Breast epithelium (tissue), 4 donors: ENCODE measurements around the gene PCDHA1. TPM values are rescaled to one million over a fixed set of nuclear protein-coding genes. Genes with fewer than 3 reads are reported as not detected.

Experiments
- DNase-seq, 2 donors: peaks; one replicate each; pipeline ENCODE4 v3.0.0-alpha.2; 2019; ENCODE audit warnings: low spot score in 2 of 2
- H3K27ac ChIP-seq, 2 donors: fragments of 200-600 bp; sonication (generic) in 1 of 2; one replicate each; pipeline ENCODE4 v1.5.1; 2016 to 2019; ENCODE audit warnings: mild to moderate bottlenecking in 1 of 2
- H3K27me3 ChIP-seq, 2 donors: fragments of 200-600 bp; sonication (generic) in 1 of 2; one replicate each; pipeline versions ENCODE4 v1.5.1 to v1.6.0; 2017 to 2019; ENCODE audit warnings: control low read depth in 1 of 2, mild to moderate bottlenecking in 1 of 2
- H3K36me3 ChIP-seq: fragments of 200-600 bp; one replicate; pipeline ENCODE4 v1.5.1; 2019
- H3K4me1 ChIP-seq, 2 donors: fragments of 200-600 bp; sonication (generic); one replicate each; pipeline ENCODE4 v1.5.1; 2016 to 2019; ENCODE audit warnings: control low read depth in 1 of 2
- H3K4me3 ChIP-seq, 3 donors: fragments of 200-600 bp; sonication (generic); 1 replicate in 2 of 3; 2 replicates in 1 of 3; pipeline ENCODE4 v1.5.1; 2016 to 2019; ENCODE audit warnings: mild to moderate bottlenecking in 3 of 3, moderate library complexity in 2 of 3
- H3K9me3 ChIP-seq, 2 donors: fragments of 200-600 bp; sonication (generic) in 1 of 2; one replicate each; pipeline ENCODE4 v1.5.1; 2016 to 2019; ENCODE audit warnings: control low read depth in 1 of 2
- POLR2A ChIP-seq: fragments of 450-650 bp; IDR thresholded peaks from one replicate; pipeline ENCODE4 v1.6.1; 2016; ENCODE audit warnings: antibody characterized with exemption, mild to moderate bottlenecking, moderate library complexity
- POLR2AphosphoS5 ChIP-seq, 3 donors: sonication (generic); formaldehyde crosslinking; IDR thresholded peaks; one replicate each; pipeline ENCODE4 v1.6.1; 2017; ENCODE audit warnings: antibody characterized with exemption in 3 of 3
- intact Hi-C: fragments of 100-400 bp; cut with DNase I; formaldehyde crosslinking; loops from one replicate; pipeline ENCODE4 v1.15.1; 2023; ENCODE audit warnings: low total_unique reads
- total RNA-seq, 3 donors: library from RNA; depleted of rRNA; stranded (reverse); fragments of >200 nt; gene quantifications; one replicate each; pipeline ENCODE4 v1.1.0, GENCODE V29; 2016
- TF ChIP-seq, protein P1 (sequence below), 3 donors: fragments of 450-650 bp; IDR thresholded peaks; one replicate each; pipeline ENCODE4 v1.5.1; 2016 to 2017; ENCODE audit warnings: antibody characterized with exemption in 3 of 3, mild to moderate bottlenecking in 3 of 3, moderate library complexity in 3 of 3

PCDHA1 gene
- total RNA-seq, 3 donors from 2014 or later, result not detected

- Histone ChIP-seq H3K4me1 (no peaks in the 10 kb centered on the region), H3K9me3 (no peaks in the 10 kb centered on the region), H3K27ac (no peak overlapping the region), H3K27me3 (no peaks in the 10 kb centered on the region), H3K4me3 (no peak overlapping the region), H3K36me3 (no peaks in the 10 kb centered on the region)
- DNase-seq, result no peak
- intact Hi-C loops, result no loop called here
- TF ChIP-seq POLR2A, result no peak
- no peak for TF ChIP-seq POLR2AphosphoS5 (IDR thresholded peaks at IDR 0.05)
- TF ChIP-seq, protein P1, sequence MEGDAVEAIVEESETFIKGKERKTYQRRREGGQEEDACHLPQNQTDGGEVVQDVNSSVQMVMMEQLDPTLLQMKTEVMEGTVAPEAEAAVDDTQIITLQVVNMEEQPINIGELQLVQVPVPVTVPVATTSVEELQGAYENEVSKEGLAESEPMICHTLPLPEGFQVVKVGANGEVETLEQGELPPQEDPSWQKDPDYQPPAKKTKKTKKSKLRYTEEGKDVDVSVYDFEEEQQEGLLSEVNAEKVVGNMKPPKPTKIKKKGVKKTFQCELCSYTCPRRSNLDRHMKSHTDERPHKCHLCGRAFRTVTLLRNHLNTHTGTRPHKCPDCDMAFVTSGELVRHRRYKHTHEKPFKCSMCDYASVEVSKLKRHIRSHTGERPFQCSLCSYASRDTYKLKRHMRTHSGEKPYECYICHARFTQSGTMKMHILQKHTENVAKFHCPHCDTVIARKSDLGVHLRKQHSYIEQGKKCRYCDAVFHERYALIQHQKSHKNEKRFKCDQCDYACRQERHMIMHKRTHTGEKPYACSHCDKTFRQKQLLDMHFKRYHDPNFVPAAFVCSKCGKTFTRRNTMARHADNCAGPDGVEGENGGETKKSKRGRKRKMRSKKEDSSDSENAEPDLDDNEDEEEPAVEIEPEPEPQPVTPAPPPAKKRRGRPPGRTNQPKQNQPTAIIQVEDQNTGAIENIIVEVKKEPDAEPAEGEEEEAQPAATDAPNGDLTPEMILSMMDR (IDR thresholded peaks at IDR 0.05), result no peak
These were observed 213.0 kb downstream of the PCDHA1 start for GRCh38 chr5:140998921-140999410.

DNA sequence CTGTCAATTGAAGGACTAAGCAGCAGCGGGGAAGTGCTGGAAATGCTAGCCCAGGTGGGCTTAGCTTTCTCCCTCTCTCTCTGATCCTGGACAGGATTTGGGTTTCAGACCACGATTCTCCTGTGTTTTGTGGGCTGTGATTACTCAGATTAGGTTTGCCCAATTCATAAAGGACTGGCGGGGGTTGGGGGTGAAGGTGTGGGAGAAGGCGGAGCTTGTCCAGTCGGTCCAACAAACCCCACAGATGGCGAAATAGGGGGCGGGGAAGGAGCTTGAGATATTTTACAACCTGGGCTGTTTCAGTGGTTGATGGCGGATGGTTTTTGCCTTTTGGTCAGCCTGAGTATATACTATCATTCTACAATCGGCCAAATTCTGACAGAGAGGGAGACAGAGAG lies 215.5 kb downstream of the PCDHA1 start:
- DNase-seq, result no peak
- peak overlapping the region in 2 of 3 donors; percentile 46 to 59 for H3K4me3 ChIP-seq
- no peaks in the 10 kb centered on the region for H3K27me3 ChIP-seq
- H3K9me3 ChIP-seq, result no peaks in the 10 kb centered on the region
- intact Hi-C loops, result no loop called here
- TF ChIP-seq POLR2AphosphoS5 (IDR thresholded peaks at IDR 0.05) (no peak), POLR2A (no peak)
- TF ChIP-seq, protein P1 (IDR thresholded peaks at IDR 0.05), result no peak
- peak overlapping the region in 1 of 2 donors; percentile 12 for H3K27ac ChIP-seq
- no peaks in the 10 kb centered on the region for H3K36me3 ChIP-seq
- H3K4me1 ChIP-seq, result no peaks in the 10 kb centered on the region

GRCh38 chr5:141001844-141002604 lies 216.1 kb downstream of the PCDHA1 start:
- Histone ChIP-seq H3K27ac (peak overlapping the region in 1 of 2 donors; percentile 12), H3K9me3 (no peaks in the 10 kb centered on the region), H3K27me3 (no peaks in the 10 kb centered on the region), H3K4me3 (peak overlapping the region in 2 of 3 donors; percentile 46 to 59), H3K36me3 (no peaks in the 10 kb centered on the region), H3K4me1 (no peaks in the 10 kb centered on the region)
- intact Hi-C loops, result no loop called here
- no peak for DNase-seq
- TF ChIP-seq POLR2AphosphoS5 (IDR thresholded peaks at IDR 0.05), result no peak
- TF ChIP-seq POLR2A, result no peak
- TF ChIP-seq, protein P1 (IDR thresholded peaks at IDR 0.05), result no peak

- intact Hi-C loops, result no loop called here
- DNase-seq, result no peak
- TF ChIP-seq, protein P1 (IDR thresholded peaks at IDR 0.05), result no peak
- TF ChIP-seq POLR2AphosphoS5 (IDR thresholded peaks at IDR 0.05) (no peak), POLR2A (no peak)
- H3K27ac ChIP-seq, result no peak overlapping the region
- no peak overlapping the region for H3K4me3 ChIP-seq
- no peaks in the 10 kb centered on the region for H3K4me1 ChIP-seq
- no peaks in the 10 kb centered on the region for H3K27me3 ChIP-seq
- no peaks in the 10 kb centered on the region for H3K36me3 ChIP-seq
- no peaks in the 10 kb centered on the region for H3K9me3 ChIP-seq
These were observed 216.6 kb downstream of the PCDHA1 start for GRCh38 chr5:141002605-141002965.

DNA sequence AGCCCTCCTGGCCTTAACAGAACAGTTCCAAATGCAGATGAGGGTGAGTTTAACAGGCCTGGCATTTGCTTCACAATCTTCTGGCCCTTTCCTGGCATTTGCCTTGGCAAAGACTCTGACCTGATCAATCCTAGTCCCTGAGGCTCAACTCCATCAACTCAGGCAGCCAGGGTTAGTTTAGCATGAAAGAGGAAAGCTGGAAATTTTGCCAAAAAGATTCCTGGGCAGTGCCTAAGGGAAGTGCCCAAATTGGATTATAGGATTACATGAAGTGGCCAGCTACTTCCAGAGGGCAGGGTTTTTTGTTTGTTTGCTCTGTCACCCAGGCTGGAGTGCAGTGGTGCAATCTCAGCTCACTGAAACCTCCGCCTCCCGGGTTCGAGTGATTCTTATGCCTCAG lies 217.1 kb downstream of the PCDHA1 start:
- H3K27ac ChIP-seq, result no peak overlapping the region
- intact Hi-C loops, result no loop called here
- H3K36me3 ChIP-seq, result no peaks in the 10 kb centered on the region
- no peaks in the 10 kb centered on the region for H3K9me3 ChIP-seq
- no peak for DNase-seq
- TF ChIP-seq POLR2AphosphoS5 (IDR thresholded peaks at IDR 0.05) (no peak), POLR2A (no peak)
- TF ChIP-seq, protein P1 (IDR thresholded peaks at IDR 0.05), result no peak
- no peak overlapping the region for H3K4me3 ChIP-seq
- no peaks in the 10 kb centered on the region for H3K27me3 ChIP-seq
- no peaks in the 10 kb centered on the region for H3K4me1 ChIP-seq
